HG02840 (cell line): ENCODE results near the gene PRSS27.

Source experiments
- ATAC-seq: cut with Tn5 transposase; IDR thresholded peaks from one replicate; pipeline ENCODE4 v1.9.1; 2021; ENCODE audit warnings: mild to moderate bottlenecking, moderate library complexity, moderate number of reproducible peaks; ENCODE audit not compliant: unreplicated experiment, low FRiP score

Gene PRSS27

GRCh38 chr16:2752035-2752849 is 32.2 kb upstream of the PRSS27 start, which contains the start of gene SRRM2:
TSS of gene SRRM2 (plus strand) at chr16:2752638. CDS start at chr16:2756365, 3,727 bp downstream.
- ATAC-seq: peak; percentile 71

- no peak for ATAC-seq
Observed at GRCh38 chr16:2751577-2752034, 31.6 kb upstream of the PRSS27 start.

- no peak for ATAC-seq
Observed at GRCh38 chr16:2749936-2750335, 29.9 kb upstream of the PRSS27 start.

GRCh38 chr16:2749476-2749875 is 29.5 kb upstream of the PRSS27 start:
- ATAC-seq: no peak

DNA sequence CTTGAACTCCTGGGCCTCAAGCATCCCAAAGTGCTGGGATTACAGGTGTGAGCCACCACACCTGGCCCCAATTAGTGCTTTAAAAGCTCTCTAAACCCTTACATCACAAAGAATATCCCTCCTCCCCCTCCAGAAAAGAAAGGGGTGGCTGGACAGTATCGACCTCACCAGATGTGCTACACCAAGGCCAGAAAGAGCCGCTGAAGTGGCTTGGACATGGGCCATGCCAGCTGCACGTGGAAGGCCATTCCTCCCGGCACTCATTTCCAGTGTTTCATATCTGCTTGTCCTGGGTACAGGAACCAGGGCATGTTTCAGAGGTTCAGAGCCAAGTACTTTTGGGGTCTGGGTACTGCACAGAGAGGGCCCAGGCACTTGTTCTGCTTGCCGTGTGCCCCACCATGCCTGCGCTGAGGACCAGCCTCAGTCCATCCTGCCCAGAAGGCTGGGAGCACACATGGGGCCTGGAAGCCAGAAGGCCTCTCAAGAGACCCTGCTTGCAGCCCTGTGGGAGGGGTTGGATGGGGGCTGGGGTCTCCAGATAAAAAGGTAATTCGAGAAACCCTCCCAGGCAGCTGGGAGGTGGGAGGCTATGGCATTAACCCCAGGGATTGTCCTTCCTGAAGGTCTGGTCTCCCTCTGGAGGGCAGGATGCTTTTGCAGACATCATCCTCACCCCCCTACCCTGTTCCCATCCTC is 28.9 kb upstream of the PRSS27 start:
- no peak for ATAC-seq

- no peak for ATAC-seq
Observed at GRCh38 chr16:2745961-2746360, 25.9 kb upstream of the PRSS27 start.

GRCh38 chr16:2745116-2745890 is 25.3 kb upstream of the PRSS27 start:
- ATAC-seq: no peak

- ATAC-seq: no peak
Observed at GRCh38 chr16:2744711-2745110, 24.7 kb upstream of the PRSS27 start.

GRCh38 chr16:2743007-2743810 is 23.2 kb upstream of the PRSS27 start:
- ATAC-seq: no peak

- ATAC-seq: no peak
Observed at GRCh38 chr16:2742323-2743006, 22.4 kb upstream of the PRSS27 start.

DNA sequence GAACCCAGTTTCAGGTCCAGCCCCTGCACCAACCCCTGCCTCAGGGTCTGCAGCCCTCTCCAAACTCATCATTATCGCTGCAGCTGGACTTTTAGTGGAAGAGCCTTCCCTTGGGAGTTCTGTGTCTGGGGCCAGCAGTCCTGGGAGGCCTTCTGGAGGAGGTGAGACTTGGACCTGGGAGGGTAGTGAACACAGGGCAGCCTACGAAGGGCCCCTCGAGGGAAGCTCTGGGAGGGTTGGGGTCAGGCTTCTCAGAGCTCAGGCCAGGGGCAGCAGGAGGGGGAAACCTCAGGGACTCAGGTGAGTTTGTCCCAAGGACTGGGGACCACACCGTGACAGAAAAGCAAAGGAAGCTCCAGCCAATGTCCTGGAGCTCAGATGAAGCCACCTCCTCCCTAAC is 21.1 kb upstream of the PRSS27 start:
- ATAC-seq: no peak

GRCh38 chr16:2740476-2740875 is 20.5 kb upstream of the PRSS27 start:
- no peak for ATAC-seq

GRCh38 chr16:2739625-2740430 is 19.8 kb upstream of the PRSS27 start:
- ATAC-seq: no peak

DNA sequence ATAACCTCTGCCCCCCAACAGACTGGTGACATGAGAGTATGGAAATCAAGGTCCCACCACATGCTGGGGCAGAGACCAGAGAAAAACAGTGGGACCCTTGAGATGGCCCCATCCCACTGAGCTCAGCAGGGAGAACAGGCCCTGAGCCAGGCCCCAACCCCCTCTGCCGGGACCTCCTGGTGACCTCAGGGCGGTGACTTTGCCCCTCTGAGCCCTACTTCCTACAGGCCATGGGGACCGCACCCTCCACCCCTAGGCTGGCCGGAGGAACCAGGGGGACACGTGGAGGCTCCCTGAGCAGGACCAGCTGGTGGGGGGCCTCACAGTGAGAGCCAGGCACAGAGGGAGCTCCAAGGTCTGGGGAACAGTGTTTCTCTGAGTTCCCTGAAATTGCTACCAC is 18.6 kb upstream of the PRSS27 start:
- ATAC-seq: no peak

DNA sequence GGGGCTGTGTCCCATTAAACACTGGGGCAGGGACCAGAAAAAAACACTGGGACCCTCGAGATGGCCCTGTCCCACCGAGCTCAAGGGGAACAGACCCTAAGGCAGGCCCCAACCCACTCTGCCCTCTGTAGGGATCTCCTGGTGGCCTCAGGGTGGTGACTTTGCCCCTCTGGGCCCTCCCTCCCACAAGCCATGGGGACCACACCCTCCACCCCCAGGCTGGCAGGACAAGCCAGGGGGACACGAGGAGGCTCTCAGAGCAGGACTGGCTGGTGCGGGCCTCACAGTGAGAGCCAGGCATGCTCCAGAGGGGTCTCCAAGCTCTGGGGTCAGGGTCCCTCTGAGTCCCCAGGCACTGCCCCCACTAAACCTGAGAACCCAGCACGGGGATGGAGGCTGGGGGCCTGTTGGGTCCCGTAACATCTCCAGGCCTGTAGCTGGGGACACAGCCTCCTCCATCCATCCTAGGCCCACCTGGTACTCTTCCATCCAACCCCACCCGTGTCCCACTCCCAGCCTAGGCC is 17.9 kb upstream of the PRSS27 start:
- ATAC-seq: no peak

GRCh38 chr16:2737238-2737605 is 17.2 kb upstream of the PRSS27 start:
- ATAC-seq: no peak

DNA sequence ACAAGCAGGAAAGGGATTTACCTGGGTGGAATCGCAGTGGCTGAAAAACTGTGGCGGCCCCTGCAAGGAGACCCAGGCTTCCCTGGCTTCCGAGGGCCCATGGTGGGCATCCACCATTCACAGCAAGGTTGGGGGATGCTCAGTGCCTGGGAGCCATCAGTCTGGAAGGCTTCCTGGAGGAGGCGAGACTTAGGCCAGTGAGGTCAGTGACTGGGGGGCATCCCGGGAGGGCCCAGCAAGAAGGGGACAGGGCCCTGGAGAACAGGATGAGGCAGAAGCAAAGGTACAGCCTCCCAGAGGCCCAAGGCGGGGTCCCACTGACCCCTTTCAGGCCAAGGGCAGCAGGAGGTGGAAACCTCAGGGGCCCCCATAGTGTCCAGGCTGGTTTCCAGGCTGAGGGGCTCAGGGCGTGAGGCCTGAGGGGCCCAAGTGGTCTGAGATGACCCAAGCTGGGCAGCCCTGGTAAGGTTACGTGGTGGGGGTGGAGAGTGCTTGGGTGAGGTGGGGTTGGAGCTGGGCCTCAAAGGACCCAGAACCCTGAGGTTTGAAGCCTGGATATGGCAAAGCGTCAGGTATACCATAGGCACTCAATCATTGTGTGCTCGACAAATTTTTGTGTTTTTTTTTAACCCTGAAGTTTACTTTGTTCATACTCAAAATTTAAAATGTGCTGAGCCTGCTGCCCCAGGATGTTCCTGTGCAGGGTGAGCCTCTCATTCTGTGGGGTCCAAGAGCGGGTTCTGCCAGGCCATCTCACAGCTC is 16.6 kb upstream of the PRSS27 start:
- ATAC-seq: no peak
